ENCODE data around the gene NAV1.

GRCh38 chr1:201553496-201554189, 14.7 kb downstream of the NAV1 start:
- TF ChIP-seq CTCF (IDR thresholded peaks at IDR 0.05) (no peak), POLR2A (IDR thresholded peaks at IDR 0.05) (no peak), EP300 (IDR thresholded peaks at IDR 0.05) (no peak)
